ENCODE results near the gene CBX3. TPM values are rescaled to one million over a fixed set of nuclear protein-coding genes. Genes with fewer than 3 reads are reported as not detected.
A peak's percentile ranks its signal among the peaks of the same experiment; 100 is the strongest.

Gene CBX3
- total RNA-seq, 2 experiments from 2014 or later = 313 to 320 TPM

- TF ChIP-seq, protein P1, sequence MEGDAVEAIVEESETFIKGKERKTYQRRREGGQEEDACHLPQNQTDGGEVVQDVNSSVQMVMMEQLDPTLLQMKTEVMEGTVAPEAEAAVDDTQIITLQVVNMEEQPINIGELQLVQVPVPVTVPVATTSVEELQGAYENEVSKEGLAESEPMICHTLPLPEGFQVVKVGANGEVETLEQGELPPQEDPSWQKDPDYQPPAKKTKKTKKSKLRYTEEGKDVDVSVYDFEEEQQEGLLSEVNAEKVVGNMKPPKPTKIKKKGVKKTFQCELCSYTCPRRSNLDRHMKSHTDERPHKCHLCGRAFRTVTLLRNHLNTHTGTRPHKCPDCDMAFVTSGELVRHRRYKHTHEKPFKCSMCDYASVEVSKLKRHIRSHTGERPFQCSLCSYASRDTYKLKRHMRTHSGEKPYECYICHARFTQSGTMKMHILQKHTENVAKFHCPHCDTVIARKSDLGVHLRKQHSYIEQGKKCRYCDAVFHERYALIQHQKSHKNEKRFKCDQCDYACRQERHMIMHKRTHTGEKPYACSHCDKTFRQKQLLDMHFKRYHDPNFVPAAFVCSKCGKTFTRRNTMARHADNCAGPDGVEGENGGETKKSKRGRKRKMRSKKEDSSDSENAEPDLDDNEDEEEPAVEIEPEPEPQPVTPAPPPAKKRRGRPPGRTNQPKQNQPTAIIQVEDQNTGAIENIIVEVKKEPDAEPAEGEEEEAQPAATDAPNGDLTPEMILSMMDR (IDR thresholded peaks at IDR 0.05) = no peak
- POLR2A ChIA-PET = interaction anchor here (1.1 to 3.1 kb wide), 14 partner anchors 10 to 82 kb away, joined by 3 to 39 read pairs (median 8); partner anchors contain the start of genes HNRNPA2B1 and NFE2L3
- H3K4me1 Mint-ChIP-seq (ENCODE audit: low read depth) = peaks cover 52% of the 10 kb centered on the region
- intact Hi-C loops (cut with micrococcal nuclease) = no loop called here
- CTCF ChIA-PET = interaction anchor here (1.1 to 2.5 kb wide), 10 partner anchors 9 to 272 kb away, joined by 3 to 10 read pairs (median 6); no protein-coding TSS in a partner anchor
- H3K27ac Mint-ChIP-seq = peak overlapping the region; percentile 86
- ATAC-seq = peak; percentile 85
- no peaks in the 10 kb centered on the region for H3K27me3 Mint-ChIP-seq
- peaks cover 2% of the 10 kb centered on the region for H3K9me3 Mint-ChIP-seq
- DNase-seq = peak; percentile 53
- H3K4me3 Mint-ChIP-seq = peak overlapping the region; percentile 9
- H3K36me3 Mint-ChIP-seq (ENCODE audit: low read depth) = peaks cover 52% of the 10 kb centered on the region
Measured at GRCh38 chr7:26166684-26167266, 34.8 kb upstream of the CBX3 start.

DNA sequence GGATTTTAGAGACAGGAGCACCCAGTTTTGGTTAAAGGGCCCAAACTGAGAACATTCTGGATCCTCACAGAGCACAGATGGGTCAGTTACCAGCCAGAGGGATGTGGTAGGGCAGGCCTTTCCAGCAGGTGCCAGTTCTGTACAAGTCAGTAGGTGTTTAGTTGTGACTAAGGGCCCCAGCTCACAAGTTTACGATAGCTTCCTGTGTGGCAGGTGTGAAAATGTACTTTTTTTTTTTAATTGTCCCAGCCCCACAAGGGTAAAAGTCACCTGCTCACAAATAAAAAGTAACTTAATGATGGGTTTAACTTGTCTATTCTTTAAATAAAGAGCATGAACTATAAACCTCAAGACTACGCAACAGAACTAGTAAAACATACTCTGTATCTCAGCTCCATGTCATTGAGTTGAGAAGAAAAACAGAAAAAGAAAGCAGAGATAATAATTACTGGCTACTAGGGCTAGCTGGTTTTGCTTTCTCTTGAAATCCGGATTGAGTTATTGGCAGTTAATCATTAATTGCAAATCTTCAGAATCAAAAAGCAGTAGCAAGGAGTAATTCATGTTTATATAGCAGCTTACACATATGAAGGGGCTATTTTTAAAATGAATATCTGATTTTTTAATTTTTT is 34.1 kb upstream of the CBX3 start:
- POLR2A ChIA-PET = interaction anchor here (1.1 to 3.1 kb wide), 12 partner anchors 11 to 76 kb away, joined by 3 to 39 read pairs (median 8); partner anchors contain the start of genes HNRNPA2B1 and NFE2L3
- peak; percentile 85 for ATAC-seq

GRCh38 chr7:26168458-26169023 is 33.0 kb upstream of the CBX3 start:
- no peak overlapping the region for H3K4me3 Mint-ChIP-seq
- TF ChIP-seq, protein P1 (IDR thresholded peaks at IDR 0.05) = no peak
- intact Hi-C loops (cut with micrococcal nuclease) = no loop called here
- H3K27me3 Mint-ChIP-seq = no peaks in the 10 kb centered on the region
- POLR2A ChIA-PET = no interaction called here
- CTCF ChIA-PET = no interaction called here
- H3K9me3 Mint-ChIP-seq = peaks cover 2% of the 10 kb centered on the region
- no peak for DNase-seq
- ATAC-seq = no peak
- peaks cover 41% of the 10 kb centered on the region for H3K4me1 Mint-ChIP-seq (ENCODE audit: low read depth)
- peaks cover 51% of the 10 kb centered on the region for H3K36me3 Mint-ChIP-seq (ENCODE audit: low read depth)
- no peak overlapping the region for H3K27ac Mint-ChIP-seq

More for the DNA sequence above, 34.1 kb upstream of the CBX3 start:
- peak; percentile 70 for DNase-seq
- intact Hi-C loops (cut with micrococcal nuclease) = no loop called here
- peaks cover 53% of the 10 kb centered on the region for H3K36me3 Mint-ChIP-seq (ENCODE audit: low read depth)
- peaks cover 2% of the 10 kb centered on the region for H3K9me3 Mint-ChIP-seq
- CTCF ChIA-PET = interaction anchor here (1.1 to 2.5 kb wide), 9 partner anchors 9 to 273 kb away, joined by 3 to 10 read pairs (median 6); no protein-coding TSS in a partner anchor
- H3K27ac Mint-ChIP-seq = peak overlapping the region; percentile 86
- TF ChIP-seq, protein P1 (IDR thresholded peaks at IDR 0.05) = no peak
- peak overlapping the region; percentile 9 for H3K4me3 Mint-ChIP-seq
- H3K4me1 Mint-ChIP-seq (ENCODE audit: low read depth) = peaks cover 47% of the 10 kb centered on the region
- H3K27me3 Mint-ChIP-seq = no peaks in the 10 kb centered on the region

GRCh38 chr7:26169271-26169670 is 32.3 kb upstream of the CBX3 start:
- DNase-seq (no peak), ATAC-seq (no peak)
- Mint-ChIP-seq H3K4me1 (ENCODE audit: low read depth) (peaks cover 41% of the 10 kb centered on the region), H3K4me3 (no peak overlapping the region), H3K27me3 (no peaks in the 10 kb centered on the region), H3K27ac (no peak overlapping the region), H3K36me3 (ENCODE audit: low read depth) (peaks cover 44% of the 10 kb centered on the region), H3K9me3 (no peaks in the 10 kb centered on the region)
- intact Hi-C loops (cut with micrococcal nuclease) = no loop called here
- TF ChIP-seq, protein P1 (IDR thresholded peaks at IDR 0.05) = no peak
- POLR2A ChIA-PET = interaction anchor here (1.0 to 2.0 kb wide), 3 partner anchors 10 to 31 kb away, joined by 3 to 8 read pairs (median 5); no protein-coding TSS in a partner anchor
- CTCF ChIA-PET = interaction anchor here (0.7 kb wide), 1 partner anchor 78 kb away, joined by 3 read pairs; no protein-coding TSS in a partner anchor
